Left cardiac atrium (tissue), 4 donors: Measurements from ENCODE around the gene METTL27. TPM values are rescaled to one million over a fixed set of nuclear protein-coding genes. Genes with fewer than 3 reads are reported as not detected.
"Not testable (repeated sequence)": the region's sequence is repeated elsewhere in the genome, so short reads cannot be mapped to it uniquely, and the experiment has no call there.

ENCODE experiments used
- ATAC-seq, 2 donors: fragments of 200-7000 bp; cut with Tn5 transposase; one replicate each; pipeline ENCODE4 v1.9.1; 2020; ENCODE audit warnings: mild to moderate bottlenecking in 2 of 2, moderate library complexity in 2 of 2
- DNase-seq: peaks from one replicate; pipeline ENCODE4 v3.0.0-alpha.2; 2020
- intact Hi-C, 2 donors: fragments of 100-400 bp; cut with DNase I; formaldehyde crosslinking; loops; one replicate each; pipeline versions ENCODE4 v1.14.1 to v1.15.1; 2022 to 2023
- total RNA-seq, 2 donors: library from RNA; stranded (reverse); fragmentation: NEBNext Ultra II Directional; extraction: Animal tissue kit (Norgen Biotek cat#: 25700); gene quantifications; one replicate each; pipeline ENCODE4 v1.2.1, GENCODE V29; 2021
- donor health status: DM: no; HTN: yes; CAD: no.
- donor health status: DM: no; HTN: yes; CAD: no; lungs with severe emphysema.
- donor health status: DM: yes; HTN: yes; CAD: no.
- donor health status: Dilated cardiomyopathy.

METTL27 gene
- total RNA-seq, 2 donors from 2014 or later: 0.32 to 0.92 TPM

DNA sequence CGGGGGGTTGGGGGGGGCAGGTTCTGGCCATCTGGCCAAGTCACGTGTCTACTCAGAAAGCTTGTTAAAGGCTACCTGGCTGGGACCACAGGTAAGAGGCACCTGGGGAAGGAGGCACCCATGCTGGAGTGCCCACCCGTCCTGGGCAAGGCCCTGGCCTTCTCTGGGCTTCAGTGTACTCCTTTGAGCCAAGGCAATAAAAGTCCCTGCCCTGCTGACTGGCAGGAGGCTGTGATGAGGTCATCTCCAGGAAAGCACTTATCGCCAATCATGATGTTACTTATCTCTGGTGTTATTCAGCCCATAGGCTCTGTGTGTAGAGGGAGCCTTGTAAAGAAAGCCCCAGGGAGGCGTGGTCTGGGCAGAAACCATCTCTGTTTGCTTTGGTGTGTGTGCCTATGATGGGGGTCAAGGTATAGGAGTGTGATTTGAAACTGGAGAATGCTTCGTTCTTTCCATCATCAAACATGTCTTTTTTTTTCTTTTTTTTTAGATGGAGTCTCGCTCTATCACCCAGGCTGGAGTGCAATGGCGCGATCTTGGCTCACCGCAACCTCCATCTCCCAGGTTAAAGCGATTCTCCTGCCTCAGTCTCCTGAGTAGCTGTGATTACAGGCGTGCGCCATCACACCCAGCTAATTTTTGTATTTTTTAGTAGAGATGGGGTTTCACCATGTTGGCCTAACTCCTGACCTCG lies 14.1 kb downstream of the METTL27 start:
- no peak for DNase-seq
- ATAC-seq: peak; percentile 45 to 66
- intact Hi-C loops: no loop called here

GRCh38 chr7:73827567-73828106 lies 14.7 kb downstream of the METTL27 start:
- DNase-seq (no peak), ATAC-seq (peak in 1 of 2 donors; percentile 29)
- intact Hi-C loops: no loop called here

- intact Hi-C loops: no loop called here
- ATAC-seq (no peak), DNase-seq (no peak)
Measured at GRCh38 chr7:73824986-73825385, 17.3 kb downstream of the METTL27 start.

- no peak for ATAC-seq
- DNase-seq: no peak
- intact Hi-C loops: no loop called here
Measured at GRCh38 chr7:73823873-73824592, 18.3 kb downstream of the METTL27 start.

DNA sequence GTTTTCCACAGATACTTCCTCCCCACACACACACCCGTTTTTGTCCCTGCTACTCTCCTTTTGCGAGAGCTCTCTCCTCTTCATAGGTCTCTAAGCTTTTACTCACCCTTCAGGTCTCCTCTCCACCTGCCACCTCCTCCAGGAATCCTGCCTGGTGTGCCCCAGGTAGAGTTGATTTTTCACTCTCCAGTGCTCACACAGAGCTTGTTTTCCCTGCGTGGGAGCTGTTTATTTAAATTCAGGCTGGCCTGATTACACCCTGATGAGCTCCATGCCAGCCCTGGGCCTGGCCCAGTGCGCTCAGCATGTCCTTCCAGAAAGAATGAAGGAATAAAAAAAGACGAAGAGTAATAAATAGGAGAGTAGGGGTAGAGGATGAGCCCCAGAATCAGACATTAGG lies 19.1 kb downstream of the METTL27 start:
- intact Hi-C loops: no loop called here
- DNase-seq: no peak

DNA sequence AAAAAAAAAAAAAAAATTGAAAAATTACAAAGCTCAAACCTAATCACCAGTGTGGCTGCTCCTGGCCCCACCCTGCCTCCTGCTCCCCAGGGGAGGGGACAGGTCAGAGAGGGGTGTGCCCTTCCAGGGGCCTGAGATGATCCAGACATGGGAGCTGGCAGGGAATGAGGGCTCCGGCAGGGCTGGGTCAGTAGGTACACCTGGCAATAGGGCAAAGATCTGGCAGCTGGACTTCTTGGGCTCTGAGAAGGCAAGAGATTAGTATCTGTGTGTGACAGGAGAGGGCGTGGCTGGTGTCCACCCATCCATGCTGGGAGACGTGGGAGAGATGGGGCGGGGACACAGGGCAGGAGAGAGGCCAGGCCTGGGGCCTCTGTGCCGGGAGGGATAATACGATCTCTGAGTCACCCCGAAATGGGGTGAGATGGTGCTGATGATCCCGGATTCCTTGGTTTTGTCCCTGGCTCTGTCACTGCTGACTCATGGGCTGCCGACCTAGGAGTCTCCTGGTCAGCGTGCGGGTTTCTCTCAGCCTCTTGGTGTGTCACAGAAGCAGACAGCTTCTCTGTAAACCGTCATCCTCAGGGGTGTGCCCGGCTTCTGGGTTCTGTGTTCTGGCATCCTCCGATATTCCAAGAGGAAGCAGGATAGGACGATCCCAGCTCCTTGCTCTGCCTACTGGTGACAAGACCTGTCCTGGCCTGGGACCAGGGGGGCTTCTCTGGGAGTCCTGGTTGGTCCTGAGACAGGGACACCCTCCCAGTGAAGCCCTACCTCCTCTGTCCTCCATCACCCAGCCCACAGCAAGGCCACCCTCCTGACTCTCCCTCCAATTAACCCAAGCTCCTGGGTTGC lies 19.8 kb downstream of the METTL27 start:
- intact Hi-C loops: no loop called here
- ATAC-seq (peak in 1 of 2 donors; percentile 47), DNase-seq (no peak)

More for the DNA sequence above, 19.1 kb downstream of the METTL27 start:
- ATAC-seq: no peak

DNA sequence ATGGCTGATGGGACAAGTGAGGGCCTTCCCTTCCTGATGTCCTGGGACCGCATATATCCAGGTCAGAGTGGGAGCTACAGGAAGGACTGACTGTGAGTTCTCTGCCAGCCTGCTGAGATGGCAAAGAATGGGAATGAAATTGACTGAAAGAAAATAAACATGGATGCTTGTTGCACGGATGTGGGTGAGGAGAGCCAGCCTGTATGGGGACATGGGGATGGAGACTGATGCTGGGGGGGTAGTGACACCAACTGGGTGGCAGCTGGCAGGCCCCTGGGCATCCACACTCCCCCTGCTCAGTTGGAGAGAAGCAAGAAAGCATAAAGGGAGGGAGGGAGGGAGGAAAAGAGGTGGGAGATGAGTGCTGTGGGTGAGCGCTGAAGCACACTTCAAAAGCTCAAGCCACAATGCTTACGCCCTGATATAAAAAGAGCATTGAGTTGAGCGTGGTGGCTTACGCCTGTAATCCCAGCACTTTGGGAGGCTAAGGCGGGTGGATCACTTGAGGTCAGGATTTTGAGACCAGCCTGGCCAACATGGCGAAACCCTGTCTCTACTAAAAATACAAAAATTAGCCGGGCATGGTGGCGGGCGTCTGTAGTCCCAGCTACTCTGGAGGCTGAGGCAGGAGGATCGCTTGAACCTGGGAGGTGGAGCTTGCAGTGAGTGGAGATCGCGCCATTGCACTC lies 20.6 kb downstream of the METTL27 start:
- ATAC-seq, DNase-seq, intact Hi-C loops: not testable (repeated sequence)

DNA sequence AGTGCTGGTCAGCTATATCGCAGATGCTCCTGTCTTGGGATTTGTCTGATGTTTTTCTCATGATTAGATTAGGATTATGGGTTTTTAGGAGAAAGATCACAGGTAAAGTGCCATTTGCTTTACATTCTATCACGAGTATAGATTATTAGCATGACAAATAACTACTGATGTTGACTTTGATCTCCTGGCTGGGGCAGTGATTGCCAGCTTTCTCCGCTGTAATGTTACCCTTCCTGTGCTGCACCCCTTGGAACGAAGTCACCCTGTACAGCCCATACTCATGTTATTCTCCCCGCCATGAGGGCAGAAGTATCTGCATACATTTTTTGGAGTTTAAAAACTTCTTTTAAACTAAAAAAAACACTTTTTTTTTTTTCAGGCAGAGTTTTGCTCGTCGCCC lies 22.3 kb downstream of the METTL27 start:
- DNase-seq (no peak), ATAC-seq (no peak)
- intact Hi-C loops: no loop called here

DNA sequence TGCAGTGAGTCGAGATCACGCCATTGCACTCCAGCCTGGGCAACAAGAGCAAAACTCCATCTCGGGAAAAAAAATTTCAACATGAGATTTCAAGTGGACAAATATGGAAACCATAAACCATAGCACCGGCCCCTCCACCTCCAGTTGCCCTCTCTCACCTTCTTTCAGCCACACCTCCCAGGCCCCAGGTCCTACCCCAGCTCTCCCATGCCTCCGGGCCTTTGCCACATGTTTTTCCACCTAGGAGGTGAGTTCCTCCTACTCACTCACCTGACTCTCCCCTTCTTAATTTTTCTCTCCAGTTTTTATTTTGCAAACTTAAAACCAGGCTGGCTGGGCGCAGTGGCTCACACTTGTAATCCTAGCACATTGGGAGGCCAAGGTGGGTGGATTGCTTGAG lies 25.2 kb downstream of the METTL27 start:
- intact Hi-C loops: no loop called here
- ATAC-seq: no peak
- no peak for DNase-seq

DNA sequence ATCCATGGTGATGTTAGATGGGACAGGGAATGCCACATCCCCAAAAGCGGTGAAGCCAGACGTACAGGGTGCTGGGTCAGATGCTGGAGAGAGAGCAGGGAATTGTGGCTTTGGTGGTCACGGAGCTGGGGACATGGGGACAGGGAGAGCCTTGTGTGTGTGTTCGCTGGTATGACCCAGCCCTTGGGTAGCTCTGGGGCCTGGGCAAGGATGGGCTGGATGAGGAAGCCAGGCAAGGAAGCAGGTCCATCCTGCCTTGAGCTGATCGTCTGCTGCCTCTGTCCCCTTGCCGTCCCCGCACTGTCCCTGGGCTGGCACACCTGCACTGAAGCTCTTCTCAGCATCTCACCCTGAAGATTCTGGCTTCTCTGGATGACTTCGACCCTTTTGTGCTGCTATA lies 26.9 kb downstream of the METTL27 start:
- intact Hi-C loops: no loop called here
- DNase-seq (no peak), ATAC-seq (no peak)

- intact Hi-C loops: loop anchor here in 1 of 2 donors (5.0 kb wide), 1 partner anchor 44 kb away; no protein-coding TSS in a partner anchor
- no peak for DNase-seq
- ATAC-seq: no peak
Measured at GRCh38 chr7:73812996-73813395, 29.3 kb downstream of the METTL27 start.

GRCh38 chr7:73811760-73812168 lies 30.6 kb downstream of the METTL27 start:
- ATAC-seq (peak; percentile 84 to 90), DNase-seq (peak; percentile 50)
- intact Hi-C loops: loop anchor here in 1 of 2 donors (5.0 kb wide), 1 partner anchor 46 kb away; no protein-coding TSS in a partner anchor

GRCh38 chr7:73810998-73811360 lies 31.3 kb downstream of the METTL27 start:
- ATAC-seq (no peak), DNase-seq (no peak)
- intact Hi-C loops: loop anchor here in 1 of 2 donors (5.0 kb wide), 1 partner anchor 46 kb away; no protein-coding TSS in a partner anchor

GRCh38 chr7:73809467-73809951 lies 32.8 kb downstream of the METTL27 start:
- DNase-seq (no peak), ATAC-seq (no peak)
- intact Hi-C loops: no loop called here

DNA sequence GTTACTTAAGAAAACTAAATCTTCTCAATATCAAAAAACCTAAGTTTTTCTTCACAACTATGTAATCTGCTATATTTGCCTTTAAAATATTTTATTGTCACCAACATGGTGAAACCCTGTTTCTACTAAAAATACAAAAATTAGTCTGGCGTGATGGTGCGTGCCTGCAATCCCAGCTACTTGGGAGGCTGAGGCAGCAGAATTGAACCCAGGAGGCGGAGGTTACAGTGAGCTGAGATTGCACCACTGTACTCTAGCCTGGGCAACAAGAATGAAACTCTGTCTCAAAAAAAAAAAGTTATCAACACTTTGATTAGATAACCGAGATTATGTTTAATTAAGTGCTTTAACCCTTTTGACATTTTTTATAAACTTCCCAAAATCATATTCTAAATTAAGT lies 39.9 kb downstream of the METTL27 start:
- intact Hi-C loops: no loop called here
- ATAC-seq (no peak), DNase-seq (no peak)

DNA sequence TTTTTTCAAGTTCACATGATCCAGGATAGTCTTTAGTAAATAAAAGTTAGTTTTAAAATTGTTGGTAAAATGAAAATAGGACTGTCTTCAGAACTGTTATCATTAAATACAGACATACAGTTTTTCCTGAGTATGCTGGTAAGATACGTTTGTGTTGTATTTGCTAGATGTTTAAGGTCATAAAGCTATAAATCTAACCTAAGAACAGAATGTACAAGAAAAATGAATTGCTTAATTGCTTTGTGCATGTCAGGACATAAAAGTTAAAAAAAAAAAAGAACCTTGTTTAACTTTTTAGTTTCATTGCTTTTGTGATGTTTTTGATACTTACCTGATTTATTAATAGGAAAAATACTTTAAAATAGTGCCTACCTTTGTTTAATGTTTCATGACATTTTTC lies 40.7 kb downstream of the METTL27 start:
- no peak for DNase-seq
- intact Hi-C loops: no loop called here
- no peak for ATAC-seq

DNA sequence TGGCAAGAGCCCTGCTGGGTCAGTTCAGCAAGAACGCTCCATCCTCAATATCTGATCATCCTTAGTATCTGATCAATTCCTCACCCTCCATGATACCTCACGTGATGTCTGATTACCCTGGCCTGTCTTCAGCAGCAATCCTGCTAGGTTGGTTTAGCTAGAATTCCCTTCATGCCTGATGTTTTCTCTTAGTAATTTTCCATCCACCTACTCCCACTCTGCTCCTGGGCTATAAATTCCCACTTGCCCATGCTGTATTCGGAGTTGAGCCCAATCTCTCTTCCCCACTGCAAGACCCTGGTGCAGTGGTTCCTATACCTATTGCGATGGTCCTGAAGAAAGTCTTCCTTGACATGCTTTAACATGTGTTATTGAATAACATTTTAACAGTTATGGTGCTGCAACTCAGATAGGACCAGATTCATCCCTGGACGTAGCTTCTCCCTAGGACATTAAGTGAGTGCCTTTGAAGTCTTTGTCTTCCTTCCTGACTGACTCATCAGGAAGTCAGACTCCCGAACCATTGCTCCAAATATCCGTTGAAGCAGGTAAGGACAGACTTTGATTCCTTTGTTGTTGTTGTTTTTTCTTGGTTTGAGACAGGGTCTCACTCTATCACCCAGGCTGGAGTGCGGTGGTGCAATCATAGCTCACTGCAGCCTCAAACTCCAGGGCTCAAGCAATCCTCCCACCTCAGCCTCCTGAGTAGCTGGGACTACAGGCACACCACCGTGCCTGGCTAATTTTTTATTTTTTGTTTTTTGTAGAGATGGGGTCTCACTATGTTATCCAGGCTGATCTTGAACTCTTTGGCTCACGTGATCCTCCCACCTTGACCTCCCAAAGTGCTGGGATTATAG lies 42.8 kb downstream of the METTL27 start:
- no peak for DNase-seq
- intact Hi-C loops: no loop called here
- no peak for ATAC-seq

DNA sequence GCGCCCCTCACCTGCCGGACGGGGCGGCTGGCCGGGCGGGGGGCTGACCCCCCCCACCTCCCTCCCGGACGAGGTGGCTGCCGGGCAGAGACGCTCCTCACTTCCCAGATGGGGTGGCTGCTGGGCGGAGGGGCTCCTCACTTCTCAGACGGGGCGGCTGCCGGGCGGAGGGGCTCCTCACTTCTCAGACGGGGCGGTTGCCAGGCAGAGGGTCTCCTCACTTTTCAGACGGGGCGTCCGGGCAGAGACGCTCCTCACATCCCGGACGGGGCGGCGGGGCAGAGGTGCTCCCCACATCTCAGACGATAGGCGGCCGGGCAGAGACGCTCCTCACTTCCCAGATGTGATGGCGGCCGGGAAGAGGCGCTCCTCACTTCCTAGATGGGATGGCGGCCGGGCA lies 45.1 kb downstream of the METTL27 start:
- ATAC-seq, DNase-seq, intact Hi-C loops: not testable (repeated sequence)
